GM23338 (cell line): Measurements from ENCODE around the gene RAB44. TPM values are rescaled to one million over a fixed set of nuclear protein-coding genes. Genes with fewer than 3 reads are reported as not detected.

Experiments used
- ATAC-seq: fragments of 200-7000 bp; cut with Tn5 transposase; 3 replicates; pipeline ENCODE4 v1.9.1; 2020
- DNase-seq: peaks from one replicate; pipeline ENCODE4 v3.0.0-alpha.2; 2015; ENCODE audit warnings: low spot score
- H2AFZ ChIP-seq: fragments of 200-600 bp; sonication (generic); 2 replicates; pipeline ENCODE4 v1.8.0; 2016; ENCODE audit warnings: antibody characterized with exemption, mild to moderate bottlenecking, moderate library complexity
- H3F3A ChIP-seq: fragments of 200-600 bp; sonication (generic); replicated peaks from 2 replicates; pipeline ENCODE4 v1.8.0; 2017; ENCODE audit warnings: antibody characterized with exemption, mixed run types, low read depth
- H3K27ac ChIP-seq: fragments of 200-600 bp; sonication (generic); 2 replicates; pipeline ENCODE4 v1.6.1; 2016; ENCODE audit warnings: low read depth
- H3K27me3 ChIP-seq: fragments of 200-600 bp; sonication (generic); 2 replicates; pipeline ENCODE4 v1.8.0; 2016; ENCODE audit warnings: mild to moderate bottlenecking, mixed run types, moderate library complexity; ENCODE audit not compliant: insufficient read depth
- H3K36me3 ChIP-seq: fragments of 200-600 bp; sonication (generic); 2 replicates; pipeline ENCODE4 v1.8.0; 2016; ENCODE audit warnings: mild to moderate bottlenecking; ENCODE audit not compliant: insufficient read depth
- H3K4me1 ChIP-seq: fragments of 200-600 bp; sonication (generic); 2 replicates; pipeline ENCODE4 v1.8.0; 2016; ENCODE audit warnings: mild to moderate bottlenecking, moderate library complexity; ENCODE audit not compliant: insufficient read depth
- H3K4me2 ChIP-seq: fragments of 200-600 bp; sonication (generic); 2 replicates; pipeline ENCODE4 v1.7.1; 2017; ENCODE audit warnings: mixed run types
- H3K4me3 ChIP-seq: fragments of 200-600 bp; sonication (generic); 2 replicates; pipeline ENCODE4 v1.6.1; 2016; ENCODE audit warnings: mixed run types
- H3K79me2 ChIP-seq: fragments of 200-600 bp; sonication (generic); replicated peaks from 2 replicates; pipeline ENCODE4 v1.8.0; 2017; ENCODE audit warnings: mild to moderate bottlenecking; ENCODE audit not compliant: insufficient read depth
- H3K9me2 ChIP-seq: fragments of 200-600 bp; sonication (generic); 2 replicates; pipeline ENCODE4 v1.8.0; 2017; ENCODE audit not compliant: insufficient read depth
- H4K20me1 ChIP-seq: fragments of 200-600 bp; sonication (generic); replicated peaks from 2 replicates; pipeline ENCODE4 v1.8.0; 2017; ENCODE audit warnings: mild to moderate bottlenecking; ENCODE audit not compliant: insufficient read depth
- H3K27ac Mint-ChIP-seq: 2 replicates; pipeline ENCODE4 v1.8.0; 2020; ENCODE audit warnings: inconsistent platforms, mild to moderate bottlenecking, moderate library complexity, mixed read lengths
- H3K27me3 Mint-ChIP-seq: 3 replicates; pipeline ENCODE4 v1.8.0; 2022; ENCODE audit warnings: low read depth, mild to moderate bottlenecking, moderate library complexity, mixed read lengths, inconsistent platforms; ENCODE audit not compliant: insufficient read depth, poor library complexity
- H3K36me3 Mint-ChIP-seq: 3 replicates; pipeline ENCODE4 v1.8.0; 2021; ENCODE audit warnings: low read depth, mild to moderate bottlenecking, inconsistent platforms, moderate library complexity, mixed read lengths
- H3K4me1 Mint-ChIP-seq: 3 replicates; pipeline ENCODE4 v1.8.0; 2020; ENCODE audit warnings: mild to moderate bottlenecking, inconsistent platforms, mixed read lengths
- H3K4me3 Mint-ChIP-seq: 3 replicates; pipeline ENCODE4 v1.8.0; 2021; ENCODE audit warnings: moderate library complexity, mild to moderate bottlenecking, inconsistent platforms, mixed read lengths
- H3K9me3 Mint-ChIP-seq: 3 replicates; pipeline ENCODE4 v1.8.0; 2020; ENCODE audit warnings: moderate library complexity, mild to moderate bottlenecking, inconsistent platforms, mixed read lengths
- EZH2 ChIP-seq: fragments of 200-600 bp; sonication (generic); IDR thresholded peaks from one replicate; pipeline ENCODE4 v1.8.0; 2017; ENCODE audit warnings: antibody characterized with exemption, mild to moderate bottlenecking, low read depth; ENCODE audit not compliant: unreplicated experiment
- EZH2phosphoT487 ChIP-seq: fragments of 200-600 bp; sonication (generic); IDR thresholded peaks from one replicate; pipeline ENCODE4 v1.8.1; 2018; ENCODE audit warnings: antibody characterized with exemption; ENCODE audit not compliant: unreplicated experiment
- NANOG ChIP-seq: IDR thresholded peaks from 2 replicates; pipeline ENCODE4 v1.6.1; 2016; ENCODE audit warnings: antibody characterized with exemption, borderline replicate concordance
- POLR2AphosphoS5 ChIP-seq: IDR thresholded peaks from 2 replicates; pipeline ENCODE4 v1.6.1; 2016; ENCODE audit warnings: antibody characterized with exemption, low read depth
- REST ChIP-seq: IDR thresholded peaks from one replicate; pipeline ENCODE4 v1.6.1; 2018; ENCODE audit warnings: antibody characterized with exemption; ENCODE audit not compliant: unreplicated experiment
- ZNF114 ChIP-seq: fragments of 250-450 bp; sonication (Bioruptor Pico); IDR thresholded peaks from 2 replicates; pipeline ENCODE4 v1.5.0; 2020; ENCODE audit warnings: mild to moderate bottlenecking, moderate library complexity
- ZNF331 ChIP-seq: fragments of 250-450 bp; sonication (Bioruptor Pico); IDR thresholded peaks from 2 replicates; pipeline ENCODE4 v1.5.0; 2020; ENCODE audit warnings: low read depth, mild to moderate bottlenecking, moderate library complexity
- polyA plus RNA-seq: library from polyadenylated mRNA; unstranded; fragments of >200 nt; fragmentation: Nextera tagmentation; extraction: Ambion mirVana; gene quantifications from 2 replicates; pipeline ENCODE4 v1.2.1, GENCODE V29; 2016
- total RNA-seq: library from RNA; depleted of rRNA; stranded (reverse); fragments of >200 nt; shearing (Covaris generic); gene quantifications from 2 replicates; pipeline ENCODE4 v1.2.3, GENCODE V29; 2014
- TF ChIP-seq, protein P1 (sequence below), 2 experiments: fragments of 200-600 bp in 1 of 2; sonication (generic) in 1 of 2; conservative IDR thresholded peaks; 2 replicates each; pipeline versions ENCODE4 v1.5.1 to v1.6.1; 2016 to 2017; ENCODE audit warnings: antibody characterized with exemption in 2 of 2, low read depth in 2 of 2, mild to moderate bottlenecking in 2 of 2, moderate library complexity in 1 of 2

The RAB44 gene
- total and polyA plus RNA-seq, 2 experiments from 2014 or later, result not detected

DNA sequence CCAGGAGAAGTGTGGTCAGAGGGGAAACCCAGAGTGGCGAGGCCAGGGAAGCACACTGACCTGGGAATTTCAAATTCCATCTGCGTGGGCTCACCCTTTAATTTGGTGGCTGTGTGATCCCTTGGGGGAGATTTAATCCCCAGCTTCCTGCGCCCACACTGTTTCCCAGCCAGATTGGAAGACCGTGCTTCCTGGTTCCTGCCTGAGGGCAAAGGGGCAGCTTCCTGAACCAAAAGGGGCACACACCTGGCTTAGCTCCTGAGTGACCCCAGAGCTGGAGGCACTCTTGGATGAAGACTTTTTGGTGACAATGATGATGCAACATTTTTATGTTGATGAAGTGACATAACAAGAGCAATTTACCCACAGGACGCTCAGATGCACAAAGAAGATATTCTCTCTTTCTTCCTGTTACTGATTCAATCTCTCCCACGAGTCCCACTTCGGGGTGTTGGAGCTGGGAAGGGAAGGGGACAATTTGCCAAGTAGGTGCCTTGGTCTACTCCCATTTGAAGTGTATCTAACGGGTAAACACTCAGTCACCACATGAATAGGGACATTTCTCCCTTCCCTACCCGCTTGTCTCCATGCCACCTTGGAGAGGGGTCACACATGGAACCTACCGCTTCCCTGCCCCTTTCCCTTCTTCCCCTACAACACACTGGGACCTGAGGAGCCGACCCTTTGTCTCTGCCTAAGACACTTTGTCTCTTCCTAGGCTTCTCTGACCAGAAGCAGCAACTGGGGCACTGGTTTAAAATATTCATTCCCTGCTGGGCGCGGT is 47.7 kb upstream of the RAB44 start:
- Histone ChIP-seq H3K4me1 (peaks cover 9% of the 10 kb centered on the region; the same call in 1 of the 2 replicates), H3K27ac (no peak overlapping the region), H3F3A (no peaks in the 10 kb centered on the region), H3K27me3 (no peaks in the 10 kb centered on the region), H3K79me2 (no peaks in the 10 kb centered on the region), H2AFZ (peak overlapping the region; percentile 74), H4K20me1 (no peaks in the 10 kb centered on the region), H3K36me3 (no peaks in the 10 kb centered on the region), H3K9me2 (no peaks in the 10 kb centered on the region), H3K4me3 (no peak overlapping the region), H3K4me2 (no peak overlapping the region; the same call in 1 of the 2 replicates)
- no peak overlapping the region for H3K27ac Mint-ChIP-seq
- no peak for DNase-seq
- H3K36me3 Mint-ChIP-seq, result no peaks in the 10 kb centered on the region; the same call in 2 of the 3 replicates
- H3K9me3 Mint-ChIP-seq, result no peaks in the 10 kb centered on the region
- H3K4me3 Mint-ChIP-seq, result no peak overlapping the region
- peak; percentile 25 for ATAC-seq
- peaks cover 8% of the 10 kb centered on the region for H3K27me3 Mint-ChIP-seq
- H3K4me1 Mint-ChIP-seq, result peaks cover 10% of the 10 kb centered on the region
- TF ChIP-seq POLR2AphosphoS5 (no peak), ZNF331 (CRISPR knock-in tag) (no peak)

GRCh38 chr6:36650848-36651478 is 46.7 kb upstream of the RAB44 start:
- ATAC-seq, result peak; percentile 62
- H3K4me3 ChIP-seq, result no peak overlapping the region

More at GRCh38 chr6:36650848-36651478, 46.7 kb upstream of the RAB44 start:
- Histone ChIP-seq H3K4me2 (no peak overlapping the region), H3K27ac (no peak overlapping the region), H3K79me2 (no peaks in the 10 kb centered on the region), H4K20me1 (no peaks in the 10 kb centered on the region), H3K4me1 (peaks cover 9% of the 10 kb centered on the region; the same call in 1 of the 2 replicates), H3F3A (no peaks in the 10 kb centered on the region), H2AFZ (no peak overlapping the region), H3K9me2 (no peaks in the 10 kb centered on the region), H3K36me3 (no peaks in the 10 kb centered on the region), H3K27me3 (no peaks in the 10 kb centered on the region)
- DNase-seq, result no peak
- no peak overlapping the region for H3K4me3 Mint-ChIP-seq
- H3K9me3 Mint-ChIP-seq, result no peaks in the 10 kb centered on the region
- H3K27me3 Mint-ChIP-seq, result peaks cover 8% of the 10 kb centered on the region
- H3K4me1 Mint-ChIP-seq, result peaks cover 8% of the 10 kb centered on the region
- no peaks in the 10 kb centered on the region; the same call in 2 of the 3 replicates for H3K36me3 Mint-ChIP-seq
- no peak for TF ChIP-seq REST
- no peak for TF ChIP-seq EZH2
- TF ChIP-seq ZNF114, result no peak
- TF ChIP-seq EZH2phosphoT487, result no peak
- TF ChIP-seq ZNF331 (CRISPR knock-in tag), result no peak
- TF ChIP-seq NANOG, result no peak
- TF ChIP-seq, protein P1, sequence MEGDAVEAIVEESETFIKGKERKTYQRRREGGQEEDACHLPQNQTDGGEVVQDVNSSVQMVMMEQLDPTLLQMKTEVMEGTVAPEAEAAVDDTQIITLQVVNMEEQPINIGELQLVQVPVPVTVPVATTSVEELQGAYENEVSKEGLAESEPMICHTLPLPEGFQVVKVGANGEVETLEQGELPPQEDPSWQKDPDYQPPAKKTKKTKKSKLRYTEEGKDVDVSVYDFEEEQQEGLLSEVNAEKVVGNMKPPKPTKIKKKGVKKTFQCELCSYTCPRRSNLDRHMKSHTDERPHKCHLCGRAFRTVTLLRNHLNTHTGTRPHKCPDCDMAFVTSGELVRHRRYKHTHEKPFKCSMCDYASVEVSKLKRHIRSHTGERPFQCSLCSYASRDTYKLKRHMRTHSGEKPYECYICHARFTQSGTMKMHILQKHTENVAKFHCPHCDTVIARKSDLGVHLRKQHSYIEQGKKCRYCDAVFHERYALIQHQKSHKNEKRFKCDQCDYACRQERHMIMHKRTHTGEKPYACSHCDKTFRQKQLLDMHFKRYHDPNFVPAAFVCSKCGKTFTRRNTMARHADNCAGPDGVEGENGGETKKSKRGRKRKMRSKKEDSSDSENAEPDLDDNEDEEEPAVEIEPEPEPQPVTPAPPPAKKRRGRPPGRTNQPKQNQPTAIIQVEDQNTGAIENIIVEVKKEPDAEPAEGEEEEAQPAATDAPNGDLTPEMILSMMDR (conservative IDR thresholded peaks at IDR 0.05; ENCODE audit: low read depth in 2 of 2), result no peak
- no peak overlapping the region for H3K27ac Mint-ChIP-seq
